Eye (tissue), 1 donor: Measurements from ENCODE around the gene CDK6.

Experiments
- DNase-seq: peaks from one replicate; pipeline ENCODE4 v3.0.0-alpha.2; 2015

Gene CDK6

DNA sequence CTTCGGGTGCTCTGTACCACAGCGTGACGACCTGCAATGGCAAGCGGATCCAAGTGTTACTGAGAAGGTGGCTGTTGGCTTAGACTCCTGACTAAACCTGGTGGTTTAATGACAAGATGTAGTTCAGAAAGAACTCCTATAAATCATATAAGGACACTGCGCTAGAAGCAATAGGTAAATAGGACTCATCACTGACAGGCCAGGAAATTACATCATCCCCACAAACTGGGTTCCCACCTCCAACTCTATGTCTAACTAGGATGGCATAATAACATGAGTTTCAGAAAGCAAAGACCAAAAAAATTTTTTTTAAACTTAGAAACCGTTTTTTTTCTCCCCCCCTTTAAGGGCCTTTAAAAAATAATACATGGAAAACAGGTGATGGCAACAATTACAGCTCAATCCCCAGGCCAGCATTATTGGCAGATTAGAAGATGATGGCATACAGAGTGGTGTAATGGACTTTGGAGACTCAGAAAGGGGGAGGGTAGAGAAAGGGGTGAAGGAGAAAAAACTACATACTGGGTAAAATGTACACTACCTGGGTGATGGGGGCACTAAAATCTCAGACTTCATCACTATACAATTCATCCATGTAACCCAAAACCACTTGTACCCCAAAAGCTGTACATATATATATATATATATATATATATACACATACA is 164.7 kb downstream of the CDK6 start:
- DNase-seq, result no peak

DNA sequence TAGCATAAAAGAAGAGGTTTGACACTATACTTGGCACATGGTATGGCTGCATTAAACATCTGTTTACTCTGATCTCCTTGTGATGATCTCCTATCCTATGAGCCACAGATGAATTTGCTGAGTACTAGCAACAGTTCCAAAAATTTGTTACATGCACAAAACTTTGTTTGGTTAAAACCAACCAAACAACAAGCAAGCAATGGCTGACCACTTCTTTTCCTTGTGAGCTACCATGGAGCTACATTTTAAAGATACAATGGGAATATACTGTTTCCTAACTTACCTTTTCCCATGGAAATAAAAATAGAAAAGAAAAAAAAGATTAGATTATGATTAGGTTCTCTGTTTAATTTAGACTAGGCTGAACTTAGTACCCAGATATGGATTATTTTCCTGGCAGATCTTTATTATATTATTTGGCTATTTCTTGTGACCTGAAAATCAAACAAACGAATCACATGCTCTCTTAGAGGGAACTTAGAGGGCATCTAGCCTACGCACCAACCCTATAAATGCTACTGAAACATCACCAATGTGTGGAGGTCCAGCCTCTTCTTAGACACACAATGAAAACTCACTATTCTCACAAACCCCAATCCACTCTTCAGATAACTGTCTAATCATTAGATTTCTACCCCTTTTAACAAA is 166.0 kb downstream of the CDK6 start:
- DNase-seq, result no peak

- no peak for DNase-seq
These were observed 166.7 kb downstream of the CDK6 start for GRCh38 chr7:92669616-92670165.

GRCh38 chr7:92668564-92668963 is 167.8 kb downstream of the CDK6 start:
- DNase-seq, result no peak

DNA sequence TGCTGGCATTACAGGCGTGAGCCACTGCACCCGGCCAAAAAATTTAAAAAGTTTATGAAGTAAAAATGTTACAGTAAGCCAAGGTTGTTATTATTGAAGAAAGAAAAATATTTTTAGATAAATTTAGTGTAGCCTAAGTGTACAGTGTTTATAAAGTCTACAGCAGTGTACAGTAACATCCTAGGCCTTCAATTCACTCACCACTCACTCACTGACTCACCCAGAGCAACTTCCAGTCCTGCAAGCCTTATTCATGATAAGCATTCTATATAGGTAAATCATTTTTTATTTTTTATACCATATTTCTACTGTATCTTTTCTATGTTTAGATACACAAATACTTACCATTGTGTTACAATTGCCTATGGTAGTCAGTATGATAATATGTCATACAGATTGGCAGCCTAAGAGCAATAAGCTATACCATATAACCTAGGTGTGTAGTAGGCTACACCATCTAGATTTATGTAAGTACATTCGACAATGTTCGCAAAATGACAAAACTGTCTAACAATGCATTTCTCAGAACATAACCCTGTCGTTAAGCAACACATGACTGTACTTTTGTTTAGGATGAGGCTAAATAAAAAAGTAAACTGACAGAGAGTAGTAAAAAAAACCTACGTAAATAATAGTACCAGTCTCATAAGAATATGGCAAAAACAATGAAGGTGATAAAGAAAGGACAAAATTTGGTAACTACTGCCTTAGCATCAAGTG is 168.4 kb downstream of the CDK6 start:
- no peak for DNase-seq

DNA sequence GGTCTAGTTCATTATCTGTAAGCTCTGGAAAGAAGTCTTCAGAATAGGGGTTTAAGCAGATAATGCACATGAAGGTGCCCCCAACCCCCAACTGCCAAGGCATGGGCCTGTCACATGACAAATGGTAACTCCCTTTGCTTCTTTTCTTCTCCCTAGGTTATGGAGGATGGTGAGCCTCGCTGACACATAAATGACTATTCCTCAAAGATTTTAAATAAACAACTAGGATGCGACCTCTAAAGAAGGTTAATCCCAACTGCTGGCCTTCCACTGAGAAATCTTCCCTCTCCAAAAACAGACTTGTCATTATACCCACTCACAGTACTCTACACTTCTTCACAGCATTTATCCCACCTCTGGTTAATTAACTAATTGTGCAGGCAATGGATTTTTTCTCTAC is 170.4 kb downstream of the CDK6 start:
- DNase-seq, result no peak

DNA sequence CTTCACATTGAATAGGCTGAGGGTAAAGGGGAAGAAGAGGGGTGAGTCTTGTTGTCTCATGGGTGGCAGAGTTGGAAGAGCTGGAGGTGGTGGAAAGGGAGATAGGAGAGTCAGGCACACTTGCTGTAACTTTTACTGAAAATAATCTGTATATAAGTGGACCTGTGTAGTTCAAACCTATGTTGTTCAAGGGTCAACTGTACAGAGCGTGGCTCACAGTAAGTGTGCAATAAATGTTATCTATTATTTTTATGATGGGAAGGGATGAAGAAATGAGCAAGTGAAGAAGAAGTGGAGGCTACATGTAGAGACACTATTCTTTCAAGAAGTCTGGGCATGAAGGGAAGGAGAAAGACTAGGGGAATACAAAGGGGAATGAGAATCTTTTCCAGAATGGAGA is 174.7 kb downstream of the CDK6 start:
- no peak for DNase-seq

- DNase-seq, result no peak
These were observed 177.7 kb downstream of the CDK6 start for GRCh38 chr7:92658671-92659070.

- no peak for DNase-seq
These were observed 179.0 kb downstream of the CDK6 start for GRCh38 chr7:92657391-92657790.

DNA sequence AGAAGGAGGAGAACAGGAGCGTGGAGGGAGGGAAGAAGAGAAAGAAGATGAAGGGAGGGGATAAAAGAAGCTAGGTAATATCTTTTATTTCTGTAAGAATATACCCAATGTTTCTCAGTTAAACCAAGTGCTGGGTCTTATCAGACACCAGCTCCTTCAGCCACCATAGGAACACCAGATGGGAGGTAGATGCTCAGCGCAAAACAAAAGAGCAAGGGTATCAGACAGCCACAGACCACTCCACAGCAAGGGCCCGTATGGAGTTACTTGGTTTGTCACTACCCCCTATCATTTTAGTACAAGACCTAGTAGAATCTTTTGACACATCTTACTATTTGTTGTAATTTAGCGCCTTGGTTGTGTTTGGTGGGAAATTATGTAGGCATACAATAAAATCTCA is 180.3 kb downstream of the CDK6 start:
- DNase-seq, result no peak

- no peak for DNase-seq
These were observed 181.0 kb downstream of the CDK6 start for GRCh38 chr7:92655346-92655884.

GRCh38 chr7:92653136-92653535 is 183.2 kb downstream of the CDK6 start:
- no peak for DNase-seq

- DNase-seq, result no peak
These were observed 183.8 kb downstream of the CDK6 start for GRCh38 chr7:92652536-92652935.

GRCh38 chr7:92650391-92650790 is 186.0 kb downstream of the CDK6 start:
- no peak for DNase-seq

GRCh38 chr7:92648067-92648466 is 188.3 kb downstream of the CDK6 start:
- DNase-seq, result no peak

- DNase-seq, result no peak
These were observed 188.7 kb downstream of the CDK6 start for GRCh38 chr7:92647652-92648051.

GRCh38 chr7:92647011-92647625 is 189.3 kb downstream of the CDK6 start:
- DNase-seq, result no peak

- peak; percentile 19 for DNase-seq
These were observed 191.0 kb downstream of the CDK6 start for GRCh38 chr7:92645114-92646061.

DNA sequence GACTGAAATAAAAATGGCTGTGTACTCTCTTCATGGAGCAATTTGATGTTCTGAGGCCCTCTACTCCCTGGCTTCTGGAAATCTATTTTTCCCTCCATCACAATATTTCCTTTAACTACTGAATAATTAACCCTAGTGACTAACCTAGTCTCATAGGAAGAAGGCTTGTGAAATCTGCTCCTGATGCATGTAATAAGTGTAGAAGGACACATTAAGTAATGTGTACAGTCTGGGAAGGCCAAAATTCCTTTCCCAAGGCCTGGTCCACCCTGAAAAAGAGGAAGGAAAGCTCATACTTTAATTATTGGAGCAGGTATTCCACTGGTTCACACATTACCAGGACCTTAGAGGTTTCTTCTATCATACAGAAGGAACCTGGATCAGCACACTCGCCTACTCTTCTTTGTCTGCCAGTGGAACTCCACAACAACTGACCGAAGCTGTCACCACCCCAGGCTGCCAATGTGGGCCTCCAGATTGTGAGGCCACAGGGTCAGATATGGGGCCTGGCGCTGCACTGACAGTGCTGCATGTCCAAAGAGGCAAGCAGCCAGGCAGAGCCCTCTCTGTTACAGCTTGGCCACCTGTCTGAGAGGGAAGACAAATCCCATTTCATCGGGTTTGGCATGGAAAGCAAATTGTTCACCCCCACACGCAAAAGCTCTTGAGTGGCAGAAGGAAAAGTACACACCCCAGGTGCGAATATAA is 191.8 kb downstream of the CDK6 start:
- no peak for DNase-seq

- no peak for DNase-seq
These were observed 192.6 kb downstream of the CDK6 start for GRCh38 chr7:92643821-92644220.

GRCh38 chr7:92641921-92642511 is 194.4 kb downstream of the CDK6 start:
- DNase-seq, result no peak
